Lower leg skin (tissue), 3 donors: ENCODE results near the gene PROZ.

Experiments
- POLR2A ChIP-seq, 2 donors: fragments of 450-650 bp; IDR thresholded peaks; one replicate each; pipeline ENCODE4 v1.6.1; 2016 to 2017; ENCODE audit warnings: antibody characterized with exemption in 2 of 2, mild to moderate bottlenecking in 1 of 2, moderate library complexity in 1 of 2
- TF ChIP-seq, protein P1 (sequence below), 3 donors: fragments of 450-650 bp; IDR thresholded peaks; one replicate each; pipeline ENCODE4 v1.5.1; 2016; ENCODE audit warnings: antibody characterized with exemption in 3 of 3, mild to moderate bottlenecking in 3 of 3, moderate library complexity in 2 of 3

DNA sequence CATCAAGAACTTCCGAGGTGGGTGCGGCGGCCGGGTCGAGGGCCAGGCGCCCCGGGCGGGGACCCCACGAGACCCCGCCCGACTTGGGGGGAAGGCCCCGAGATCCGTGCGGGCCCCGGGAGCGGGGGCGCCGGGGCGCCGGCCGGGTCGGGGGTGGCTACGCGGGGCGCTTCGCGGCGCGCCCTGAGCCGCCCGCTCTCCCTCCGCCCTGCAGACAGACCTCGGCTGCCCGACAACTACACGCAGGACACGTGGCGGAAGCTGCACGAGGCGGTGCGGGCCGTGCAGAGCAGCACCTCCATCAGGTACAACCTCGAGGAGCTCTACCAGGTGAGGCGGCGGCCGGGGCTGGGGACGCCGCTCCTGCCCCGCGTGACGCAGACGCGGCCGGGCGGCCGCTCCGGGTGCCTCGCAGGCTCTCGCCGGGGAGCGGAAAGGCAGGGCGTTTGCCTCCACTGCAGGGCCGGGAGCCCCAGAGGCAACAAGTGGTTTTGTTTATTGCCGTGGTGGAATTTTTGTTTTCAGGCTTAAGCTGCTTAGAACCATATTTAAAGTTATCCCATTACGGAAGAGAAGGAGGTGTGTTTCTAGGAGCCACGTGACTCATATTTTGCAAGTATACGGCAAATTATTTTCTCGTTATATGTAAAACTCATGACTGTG lies 51.4 kb downstream of the PROZ start:
- TF ChIP-seq, protein P1, sequence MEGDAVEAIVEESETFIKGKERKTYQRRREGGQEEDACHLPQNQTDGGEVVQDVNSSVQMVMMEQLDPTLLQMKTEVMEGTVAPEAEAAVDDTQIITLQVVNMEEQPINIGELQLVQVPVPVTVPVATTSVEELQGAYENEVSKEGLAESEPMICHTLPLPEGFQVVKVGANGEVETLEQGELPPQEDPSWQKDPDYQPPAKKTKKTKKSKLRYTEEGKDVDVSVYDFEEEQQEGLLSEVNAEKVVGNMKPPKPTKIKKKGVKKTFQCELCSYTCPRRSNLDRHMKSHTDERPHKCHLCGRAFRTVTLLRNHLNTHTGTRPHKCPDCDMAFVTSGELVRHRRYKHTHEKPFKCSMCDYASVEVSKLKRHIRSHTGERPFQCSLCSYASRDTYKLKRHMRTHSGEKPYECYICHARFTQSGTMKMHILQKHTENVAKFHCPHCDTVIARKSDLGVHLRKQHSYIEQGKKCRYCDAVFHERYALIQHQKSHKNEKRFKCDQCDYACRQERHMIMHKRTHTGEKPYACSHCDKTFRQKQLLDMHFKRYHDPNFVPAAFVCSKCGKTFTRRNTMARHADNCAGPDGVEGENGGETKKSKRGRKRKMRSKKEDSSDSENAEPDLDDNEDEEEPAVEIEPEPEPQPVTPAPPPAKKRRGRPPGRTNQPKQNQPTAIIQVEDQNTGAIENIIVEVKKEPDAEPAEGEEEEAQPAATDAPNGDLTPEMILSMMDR (IDR thresholded peaks at IDR 0.05): no peak
- no peak for TF ChIP-seq POLR2A (IDR thresholded peaks at IDR 0.05)
